ENCODE measurements around the gene PLXNB3. TPM values are rescaled to one million over a fixed set of nuclear protein-coding genes. Genes with fewer than 3 reads are reported as not detected.

The PLXNB3 gene
- total and polyA plus RNA-seq, 2 experiments from 2014 or later, result 0.70 to 4.1 TPM

GRCh38 chrX:153804621-153805020 is 40.6 kb downstream of the PLXNB3 start (continued):
- TF ChIP-seq ZNF462 (CRISPR knock-in tag; IDR thresholded peaks at IDR 0.05) (no peak), NANOG (IDR thresholded peaks at IDR 0.05; ENCODE audit: borderline replicate concordance) (no peak), ZNF114 (CRISPR knock-in tag; IDR thresholded peaks at IDR 0.05) (no peak), CREB1 (CRISPR knock-in tag; IDR thresholded peaks at IDR 0.05; ENCODE audit: low read depth) (no peak), ZNF331 (CRISPR knock-in tag; IDR thresholded peaks at IDR 0.05; ENCODE audit: low read depth) (no peak), JUNB (IDR thresholded peaks at IDR 0.05; ENCODE audit: unreplicated experiment) (no peak), POLR2AphosphoS5 (IDR thresholded peaks at IDR 0.05; ENCODE audit: low read depth) (no peak), EZH2 (IDR thresholded peaks at IDR 0.05; ENCODE audit: low read depth, unreplicated experiment) (no peak)

- Histone ChIP-seq H3F3A (replicated peaks; ENCODE audit: low read depth) (0 out of 2 replicates have a peak, but pooled peaks cover 2% of the 10 kb centered on the region), H3K27ac (ENCODE audit: low read depth) (no peak overlapping the region), H3K4me1 (ENCODE audit: insufficient read depth) (no peaks in the 10 kb centered on the region), H2AFZ (no peak overlapping the region), H3K36me3 (ENCODE audit: insufficient read depth) (no peaks in the 10 kb centered on the region), H3K4me3 (no peak overlapping the region), H3K79me2 (replicated peaks; ENCODE audit: insufficient read depth) (peaks cover 24% of the 10 kb centered on the region), H3K4me2 (no peak overlapping the region), H4K20me1 (replicated peaks; ENCODE audit: insufficient read depth) (no peaks in the 10 kb centered on the region; the same call in 1 of the 2 replicates), H3K27me3 (ENCODE audit: insufficient read depth) (no peaks in the 10 kb centered on the region), H3K9me2 (ENCODE audit: insufficient read depth) (no peaks in the 10 kb centered on the region)
- Mint-ChIP-seq H3K27me3 (ENCODE audit: insufficient read depth, low read depth, poor library complexity) (peaks cover 10% of the 10 kb centered on the region), H3K9me3 (no peaks in the 10 kb centered on the region), H3K4me3 (no peak overlapping the region), H3K36me3 (ENCODE audit: low read depth) (peaks cover 22% of the 10 kb centered on the region), H3K27ac (no peak overlapping the region; the same call in 1 of the 2 replicates), H3K4me1 (peaks cover 20% of the 10 kb centered on the region; the same call in 2 of the 3 replicates)
- ATAC-seq, result no peak
- DNase-seq (ENCODE audit: low spot score), result no peak
- TF ChIP-seq ETS1 (IDR thresholded peaks at IDR 0.05) (no peak), NANOG (IDR thresholded peaks at IDR 0.05; ENCODE audit: borderline replicate concordance) (no peak), EZH2 (IDR thresholded peaks at IDR 0.05; ENCODE audit: low read depth, unreplicated experiment) (no peak), ZNF331 (CRISPR knock-in tag; IDR thresholded peaks at IDR 0.05; ENCODE audit: low read depth) (no peak), REST (IDR thresholded peaks at IDR 0.05; ENCODE audit: unreplicated experiment) (no peak), POLR2AphosphoS5 (IDR thresholded peaks at IDR 0.05; ENCODE audit: low read depth) (no peak), EZH2phosphoT487 (IDR thresholded peaks at IDR 0.05; ENCODE audit: unreplicated experiment) (no peak), CTCF (conservative IDR thresholded peaks at IDR 0.05; ENCODE audit: low read depth in 2 of 2) (no peak), ZNF114 (CRISPR knock-in tag; IDR thresholded peaks at IDR 0.05) (no peak), STAT1 (IDR thresholded peaks at IDR 0.05; ENCODE audit: unreplicated experiment) (no peak)
Observed at GRCh38 chrX:153805436-153805835, 41.4 kb downstream of the PLXNB3 start.

Measured in GM23338 (cell line).